K562 (cell line): ENCODE results near the gene BCORL1. TPM values are rescaled to one million over a fixed set of nuclear protein-coding genes. Genes with fewer than 3 reads are reported as not detected.

Experiments used
- ATAC-seq: fragments of 200-7000 bp; cut with Tn5 transposase; 3 replicates; pipeline ENCODE4 v1.9.1; 2020; ENCODE audit warnings: moderate library complexity
- BruUV-seq: library from RNA; stranded (reverse); fragments of 400-500 nt; replicated peaks from 2 replicates; lab custom pipeline; 2021; lab: Mats Ljungman, UMichigan
- CTCF ChIA-PET: fragments of 300-600 bp; formaldehyde crosslinking; extraction: SDS; loops from one replicate; lab custom pipeline; 2021; ENCODE audit warnings: low intra/inter-chr PET ratio; lab: Yijun Ruan, JAX
- POLR2A ChIA-PET: fragments of 300-600, 350-650 bp; sonication (Branson Sonifier 250); formaldehyde crosslinking; extraction: SDS; loops from one replicate; lab custom pipeline; 2021; ENCODE audit warnings: antibody characterized with exemption, inconsistent platforms; lab: Yijun Ruan, JAX
- DNase-seq, 4 experiments: peaks; one replicate each; pipeline versions ENCODE4 v3.0.0 to v3.0.0-alpha.2; 2011 to 2018; ENCODE audit warnings: low spot score in 3 of 4, mixed read lengths in 3 of 4; ENCODE audit errors: extremely low read depth in 1 of 4
- FAIRE-seq: peaks from 2 replicates; lab custom pipeline; 2011; peaks lifted over from hg19 to GRCh38; lab: Jason Lieb, UNC
- H2AFZ ChIP-seq: 2 replicates; pipeline ENCODE4 v1.6.0; 2011; ENCODE audit warnings: low read depth, low read length, control low read depth, inconsistent platforms
- H3K27ac ChIP-seq: fragments of 200-600 bp; 3 replicates; pipeline ENCODE4 v1.8.0; 2011; ENCODE audit warnings: low read depth, mild to moderate bottlenecking, control low read depth, inconsistent platforms, low read length, moderate library complexity, mixed read lengths; ENCODE audit errors: extremely low read depth
- H3K27me3 ChIP-seq, 2 experiments: fragments of 300-600 bp in 1 of 2; 2 replicates in 1 of 2; 3 replicates in 1 of 2; pipeline versions ENCODE4 v1.6.0 to v1.8.0; 2011; ENCODE audit warnings: inconsistent platforms in 2 of 2, low read length in 2 of 2, mild to moderate bottlenecking in 1 of 2, mixed read lengths in 1 of 2, moderate library complexity in 1 of 2; ENCODE audit not compliant: control insufficient read depth in 2 of 2, insufficient read depth in 2 of 2
- H3K36me3 ChIP-seq: fragments of 300-600 bp; 3 replicates; pipeline ENCODE4 v1.8.0; 2011; ENCODE audit warnings: mild to moderate bottlenecking, low read length, inconsistent platforms; ENCODE audit not compliant: control insufficient read depth, insufficient read depth
- H3K4me1 ChIP-seq, 2 experiments: fragments of 200-600 bp in 1 of 2; replicated peaks in 1 of 2; 2 replicates in 1 of 2; 3 replicates in 1 of 2; pipeline versions ENCODE4 v1.5.1 to v1.8.0; 2011; ENCODE audit warnings: inconsistent platforms in 2 of 2, low read length in 2 of 2, mild to moderate bottlenecking in 1 of 2, mixed read lengths in 1 of 2, moderate library complexity in 1 of 2; ENCODE audit not compliant: control insufficient read depth in 2 of 2, insufficient read depth in 2 of 2
- H3K4me2 ChIP-seq: 2 replicates; pipeline ENCODE4 v1.6.1; 2011; ENCODE audit warnings: low read length, control low read depth, inconsistent platforms, mixed read lengths; ENCODE audit not compliant: insufficient read depth
- H3K4me3 ChIP-seq: fragments of 200-600 bp; sonication (generic), shearing (Covaris generic); 2 replicates; pipeline ENCODE4 v1.5.1; 2016; ENCODE audit warnings: control low read depth, inconsistent platforms
- H3K79me2 ChIP-seq: fragments of 200-600 bp; 3 replicates; pipeline ENCODE4 v1.8.0; 2011; ENCODE audit warnings: low read length, inconsistent platforms; ENCODE audit not compliant: control insufficient read depth, insufficient read depth
- H3K9ac ChIP-seq, 2 experiments: 2 replicates each; pipeline versions ENCODE4 v1.6.0 to v1.6.1; 2011; ENCODE audit warnings: low read depth in 2 of 2, low read length in 2 of 2, control low read depth in 1 of 2, inconsistent platforms in 1 of 2, mild to moderate bottlenecking in 1 of 2, mixed read lengths in 1 of 2; ENCODE audit not compliant: insufficient read depth in 1 of 2
- H3K9me1 ChIP-seq: one replicate; pipeline ENCODE4 v1.6.0; 2011; ENCODE audit warnings: inconsistent platforms, mild to moderate bottlenecking, low read length, moderate library complexity; ENCODE audit not compliant: control insufficient read depth, insufficient read depth
- H3K9me3 ChIP-seq: replicated peaks from 2 replicates; pipeline ENCODE4 v1.5.1; 2011; ENCODE audit warnings: low read depth, low read length, inconsistent platforms; ENCODE audit not compliant: control insufficient read depth, insufficient read depth
- H4K20me1 ChIP-seq: replicated peaks from 2 replicates; pipeline ENCODE4 v1.6.1; 2011; ENCODE audit warnings: low read length, inconsistent platforms, mixed read lengths; ENCODE audit not compliant: control insufficient read depth, insufficient read depth
- TBL1XR1 ChIP-seq, 2 experiments: IDR thresholded peaks; 2 replicates each; pipeline ENCODE4 v1.6.1; 2012; ENCODE audit warnings: improper control_type of control experiment in 2 of 2, low read length in 2 of 2, mild to moderate bottlenecking in 1 of 2
- WGBS: fragments of 100-300 bp; shearing (Covaris generic); methylation state at CpG from one replicate; pipeline ENCODE4 v1.1.6; 2016; ENCODE audit warnings: low coverage, mixed read lengths; ENCODE audit not compliant: insufficient coverage; ENCODE audit errors: missing lambda C conversion rate; 5-methylcytosine and 5-hydroxymethylcytosine counted together
- in situ Hi-C: fragments of 300-500 bp; cut with MboI; formaldehyde crosslinking; loops from 4 replicates; pipeline ENCODE4 v1.15.0; 2018; ENCODE audit warnings: inconsistent platforms, mixed read lengths
- intact Hi-C: fragments of 100-400 bp; cut with micrococcal nuclease; formaldehyde crosslinking; loops from 2 replicates; pipeline ENCODE4 v1.14.2; 2022
- polyA plus RNA-seq, 8 experiments: library from polyadenylated mRNA; depleted of rRNA in 4 of 8; stranded (reverse) in 5 of 8; unstranded in 3 of 8; fragments of >200 nt; fragmentation: Nextera tagmentation in 2 of 8; fragmentation: Illumina TruSeq in 1 of 8; extraction: Ambion mirVana in 2 of 8; extraction: Trizol in 1 of 8; gene quantifications; 2 replicates each; pipeline versions ENCODE4 v1.2.1 to v1.2.3, GENCODE V29; 2011 to 2014; ENCODE audit warnings: inconsistent platforms in 1 of 8, missing spikeins in 1 of 8
- total RNA-seq, 7 experiments: library from RNA; depleted of rRNA in 6 of 7; stranded (reverse); fragments of >200 nt in 6 of 7; fragmentation: Illumina TruSeq in 2 of 7; extraction: Trizol in 2 of 7; gene quantifications; 2 replicates each; pipeline versions ENCODE4 v1.2.1 to v1.2.3, GENCODE V29; 2011 to 2021; ENCODE audit warnings: low replicate concordance in 1 of 7
- TF ChIP-seq, protein P1 (sequence below): fragments of 200-600 bp; sonication (generic); IDR thresholded peaks from one replicate; pipeline ENCODE4 v1.6.1; 2012; ENCODE audit warnings: mild to moderate bottlenecking, low read depth, low read length, inconsistent platforms
- TF ChIP-seq, protein P2 (sequence below): fragments of 200-800 bp; sonication (Bioruptor generic); IDR thresholded peaks from 2 replicates; pipeline ENCODE4 v1.6.1; 2017; ENCODE audit warnings: missing genetic modification characterization, missing compliant biosample characterization

BCORL1 gene
- total and polyA plus RNA-seq, 9 of the 15 experiments (the other 6 are each of a cell fraction or from before 2014, with no cell fraction given): 0.48 to 29.6 (median 2.1) TPM

DNA sequence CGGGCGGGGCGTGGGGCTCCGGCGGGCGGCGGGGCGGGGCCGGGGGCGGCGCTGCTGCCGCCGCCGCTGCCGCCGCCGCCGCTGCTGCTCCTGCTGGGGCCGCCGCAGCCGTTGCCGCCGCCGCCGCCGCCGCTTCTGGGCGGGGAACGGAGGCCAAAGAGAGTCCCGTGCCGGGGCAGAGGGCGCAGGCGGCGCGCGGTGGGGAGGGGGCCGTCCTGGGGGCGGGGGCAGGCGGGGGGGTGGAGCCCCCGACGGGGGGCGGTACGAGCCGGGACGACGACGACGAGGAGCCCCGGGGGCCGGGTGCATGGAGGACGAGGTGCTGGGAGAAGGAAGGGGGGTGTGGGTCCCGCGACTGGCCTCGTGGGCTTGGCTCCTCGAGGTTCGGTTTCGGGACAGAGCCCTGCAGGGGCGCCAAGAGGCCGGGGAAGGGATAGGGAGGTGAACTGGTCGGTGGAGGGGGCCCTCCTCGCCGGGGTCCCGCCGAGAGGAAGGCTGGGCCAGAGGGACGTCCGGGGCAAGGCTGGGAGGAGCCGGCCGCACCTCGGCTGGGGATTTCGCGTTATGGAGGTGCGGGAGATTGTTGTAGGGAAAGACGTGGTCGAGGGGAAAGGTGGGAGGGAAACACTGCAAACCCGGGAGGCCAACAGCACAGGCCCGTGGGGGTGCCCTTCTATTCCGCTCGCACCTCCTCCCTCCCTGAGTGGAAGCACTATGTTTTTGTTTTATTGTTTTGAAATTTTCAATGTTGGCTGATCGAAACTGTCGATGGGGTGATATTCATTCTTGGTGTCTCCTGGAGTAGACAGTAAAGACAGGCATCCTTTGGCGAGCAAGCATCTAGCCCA lies 1.9 kb downstream of the BCORL1 start:
- in situ Hi-C loops: no loop called here
- FAIRE-seq: peak; percentile 23
- no peaks in the 10 kb centered on the region for H3K9me3 ChIP-seq
- no TSS peak for BruUV-seq
- H3K4me3 ChIP-seq: peak overlapping the region; percentile 53
- peaks cover 2% of the 10 kb centered on the region for H3K9me1 ChIP-seq
- peak overlapping the region; percentile 68; the same call in 2 of the 3 replicates for H3K27ac ChIP-seq
- H3K27me3 ChIP-seq: no peaks in the 10 kb centered on the region
- peaks cover 47% of the 10 kb centered on the region for H3K79me2 ChIP-seq
- H4K20me1 ChIP-seq: peaks cover 12% of the 10 kb centered on the region; the same call in 1 of the 2 replicates
- peaks cover 7% of the 10 kb centered on the region; the same call in 2 of the 3 replicates for H3K36me3 ChIP-seq
- H3K4me2 ChIP-seq: peak overlapping the region; percentile 82
- peak; percentile 7 for ATAC-seq
- peak; percentile 50 to 75 (median 72) for DNase-seq
- intact Hi-C loops: no loop called here
- H3K4me1 ChIP-seq: peaks cover 10 to 29% of the 10 kb centered on the region in 2 experiments; a peak in 4 of 5 replicates
- 2% methylated on average over 20 of the region's 81 CpGs for WGBS
- CTCF ChIA-PET: no interaction called here
- H2AFZ ChIP-seq: peak overlapping the region; percentile 68; the same call in 1 of the 2 replicates
- H3K9ac ChIP-seq: peak overlapping the region; percentile 67 to 91
- POLR2A ChIA-PET: interaction anchor here (0.7 kb wide), 1 partner anchor 8 kb away, joined by 4 read pairs; no protein-coding TSS in a partner anchor
- TF ChIP-seq, protein P1, sequence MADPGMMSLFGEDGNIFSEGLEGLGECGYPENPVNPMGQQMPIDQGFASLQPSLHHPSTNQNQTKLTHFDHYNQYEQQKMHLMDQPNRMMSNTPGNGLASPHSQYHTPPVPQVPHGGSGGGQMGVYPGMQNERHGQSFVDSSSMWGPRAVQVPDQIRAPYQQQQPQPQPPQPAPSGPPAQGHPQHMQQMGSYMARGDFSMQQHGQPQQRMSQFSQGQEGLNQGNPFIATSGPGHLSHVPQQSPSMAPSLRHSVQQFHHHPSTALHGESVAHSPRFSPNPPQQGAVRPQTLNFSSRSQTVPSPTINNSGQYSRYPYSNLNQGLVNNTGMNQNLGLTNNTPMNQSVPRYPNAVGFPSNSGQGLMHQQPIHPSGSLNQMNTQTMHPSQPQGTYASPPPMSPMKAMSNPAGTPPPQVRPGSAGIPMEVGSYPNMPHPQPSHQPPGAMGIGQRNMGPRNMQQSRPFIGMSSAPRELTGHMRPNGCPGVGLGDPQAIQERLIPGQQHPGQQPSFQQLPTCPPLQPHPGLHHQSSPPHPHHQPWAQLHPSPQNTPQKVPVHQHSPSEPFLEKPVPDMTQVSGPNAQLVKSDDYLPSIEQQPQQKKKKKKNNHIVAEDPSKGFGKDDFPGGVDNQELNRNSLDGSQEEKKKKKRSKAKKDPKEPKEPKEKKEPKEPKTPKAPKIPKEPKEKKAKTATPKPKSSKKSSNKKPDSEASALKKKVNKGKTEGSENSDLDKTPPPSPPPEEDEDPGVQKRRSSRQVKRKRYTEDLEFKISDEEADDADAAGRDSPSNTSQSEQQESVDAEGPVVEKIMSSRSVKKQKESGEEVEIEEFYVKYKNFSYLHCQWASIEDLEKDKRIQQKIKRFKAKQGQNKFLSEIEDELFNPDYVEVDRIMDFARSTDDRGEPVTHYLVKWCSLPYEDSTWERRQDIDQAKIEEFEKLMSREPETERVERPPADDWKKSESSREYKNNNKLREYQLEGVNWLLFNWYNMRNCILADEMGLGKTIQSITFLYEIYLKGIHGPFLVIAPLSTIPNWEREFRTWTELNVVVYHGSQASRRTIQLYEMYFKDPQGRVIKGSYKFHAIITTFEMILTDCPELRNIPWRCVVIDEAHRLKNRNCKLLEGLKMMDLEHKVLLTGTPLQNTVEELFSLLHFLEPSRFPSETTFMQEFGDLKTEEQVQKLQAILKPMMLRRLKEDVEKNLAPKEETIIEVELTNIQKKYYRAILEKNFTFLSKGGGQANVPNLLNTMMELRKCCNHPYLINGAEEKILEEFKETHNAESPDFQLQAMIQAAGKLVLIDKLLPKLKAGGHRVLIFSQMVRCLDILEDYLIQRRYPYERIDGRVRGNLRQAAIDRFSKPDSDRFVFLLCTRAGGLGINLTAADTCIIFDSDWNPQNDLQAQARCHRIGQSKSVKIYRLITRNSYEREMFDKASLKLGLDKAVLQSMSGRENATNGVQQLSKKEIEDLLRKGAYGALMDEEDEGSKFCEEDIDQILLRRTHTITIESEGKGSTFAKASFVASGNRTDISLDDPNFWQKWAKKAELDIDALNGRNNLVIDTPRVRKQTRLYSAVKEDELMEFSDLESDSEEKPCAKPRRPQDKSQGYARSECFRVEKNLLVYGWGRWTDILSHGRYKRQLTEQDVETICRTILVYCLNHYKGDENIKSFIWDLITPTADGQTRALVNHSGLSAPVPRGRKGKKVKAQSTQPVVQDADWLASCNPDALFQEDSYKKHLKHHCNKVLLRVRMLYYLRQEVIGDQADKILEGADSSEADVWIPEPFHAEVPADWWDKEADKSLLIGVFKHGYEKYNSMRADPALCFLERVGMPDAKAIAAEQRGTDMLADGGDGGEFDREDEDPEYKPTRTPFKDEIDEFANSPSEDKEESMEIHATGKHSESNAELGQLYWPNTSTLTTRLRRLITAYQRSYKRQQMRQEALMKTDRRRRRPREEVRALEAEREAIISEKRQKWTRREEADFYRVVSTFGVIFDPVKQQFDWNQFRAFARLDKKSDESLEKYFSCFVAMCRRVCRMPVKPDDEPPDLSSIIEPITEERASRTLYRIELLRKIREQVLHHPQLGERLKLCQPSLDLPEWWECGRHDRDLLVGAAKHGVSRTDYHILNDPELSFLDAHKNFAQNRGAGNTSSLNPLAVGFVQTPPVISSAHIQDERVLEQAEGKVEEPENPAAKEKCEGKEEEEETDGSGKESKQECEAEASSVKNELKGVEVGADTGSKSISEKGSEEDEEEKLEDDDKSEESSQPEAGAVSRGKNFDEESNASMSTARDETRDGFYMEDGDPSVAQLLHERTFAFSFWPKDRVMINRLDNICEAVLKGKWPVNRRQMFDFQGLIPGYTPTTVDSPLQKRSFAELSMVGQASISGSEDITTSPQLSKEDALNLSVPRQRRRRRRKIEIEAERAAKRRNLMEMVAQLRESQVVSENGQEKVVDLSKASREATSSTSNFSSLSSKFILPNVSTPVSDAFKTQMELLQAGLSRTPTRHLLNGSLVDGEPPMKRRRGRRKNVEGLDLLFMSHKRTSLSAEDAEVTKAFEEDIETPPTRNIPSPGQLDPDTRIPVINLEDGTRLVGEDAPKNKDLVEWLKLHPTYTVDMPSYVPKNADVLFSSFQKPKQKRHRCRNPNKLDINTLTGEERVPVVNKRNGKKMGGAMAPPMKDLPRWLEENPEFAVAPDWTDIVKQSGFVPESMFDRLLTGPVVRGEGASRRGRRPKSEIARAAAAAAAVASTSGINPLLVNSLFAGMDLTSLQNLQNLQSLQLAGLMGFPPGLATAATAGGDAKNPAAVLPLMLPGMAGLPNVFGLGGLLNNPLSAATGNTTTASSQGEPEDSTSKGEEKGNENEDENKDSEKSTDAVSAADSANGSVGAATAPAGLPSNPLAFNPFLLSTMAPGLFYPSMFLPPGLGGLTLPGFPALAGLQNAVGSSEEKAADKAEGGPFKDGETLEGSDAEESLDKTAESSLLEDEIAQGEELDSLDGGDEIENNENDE: no peak
- TF ChIP-seq, protein P2, sequence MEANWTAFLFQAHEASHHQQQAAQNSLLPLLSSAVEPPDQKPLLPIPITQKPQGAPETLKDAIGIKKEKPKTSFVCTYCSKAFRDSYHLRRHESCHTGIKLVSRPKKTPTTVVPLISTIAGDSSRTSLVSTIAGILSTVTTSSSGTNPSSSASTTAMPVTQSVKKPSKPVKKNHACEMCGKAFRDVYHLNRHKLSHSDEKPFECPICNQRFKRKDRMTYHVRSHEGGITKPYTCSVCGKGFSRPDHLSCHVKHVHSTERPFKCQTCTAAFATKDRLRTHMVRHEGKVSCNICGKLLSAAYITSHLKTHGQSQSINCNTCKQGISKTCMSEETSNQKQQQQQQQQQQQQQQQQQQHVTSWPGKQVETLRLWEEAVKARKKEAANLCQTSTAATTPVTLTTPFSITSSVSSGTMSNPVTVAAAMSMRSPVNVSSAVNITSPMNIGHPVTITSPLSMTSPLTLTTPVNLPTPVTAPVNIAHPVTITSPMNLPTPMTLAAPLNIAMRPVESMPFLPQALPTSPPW: peak; percentile 81
- no peak for TF ChIP-seq TBL1XR1 (IDR thresholded peaks at IDR 0.05; ENCODE audit: low read length in 2 of 2)
